Measurements from ENCODE around the gene VOPP1. TPM values are rescaled to one million over a fixed set of nuclear protein-coding genes. Genes with fewer than 3 reads are reported as not detected.

Gene VOPP1
- total and polyA plus RNA-seq, 2 of the 13 experiments (the other 11 are each of a cell fraction or from before 2014, with no cell fraction given), result 21.8 to 55.3 TPM

GRCh38 chr7:55571511-55572377 lies 558 bp downstream of the VOPP1 start (continued):
- TF ChIP-seq AHDC1 (CRISPR knock-in tag; IDR thresholded peaks at IDR 0.05; ENCODE audit: borderline replicate concordance), result 0 out of 2 replicates have a peak, but pooled peaks have one; percentile 22
- TF ChIP-seq ZNF431 (CRISPR knock-in tag; IDR thresholded peaks at IDR 0.05; ENCODE audit: borderline replicate concordance, low read depth), result no peak
- no peak for TF ChIP-seq ZNF513 (CRISPR knock-in tag; conservative IDR thresholded peaks at IDR 0.05)
- TF ChIP-seq RXRA (CRISPR knock-in tag; IDR thresholded peaks at IDR 0.05), result peak; percentile 96
- peak; percentile 44; the same call in 1 of the 2 replicates for TF ChIP-seq GFI1 (CRISPR knock-in tag; IDR thresholded peaks at IDR 0.05; ENCODE audit: borderline replicate concordance)
- no peak for TF ChIP-seq PAWR (CRISPR knock-in tag; IDR thresholded peaks at IDR 0.05; ENCODE audit: borderline replicate concordance)
- TF ChIP-seq ZBTB43 (CRISPR knock-in tag; conservative IDR thresholded peaks at IDR 0.05), result 0 out of 2 replicates have a peak, but pooled peaks have one; percentile 25
- no peak for TF ChIP-seq RFX5 (IDR thresholded peaks at IDR 0.05; ENCODE audit: low read depth, low read length)
- TF ChIP-seq THAP8 (CRISPR knock-in tag; IDR thresholded peaks at IDR 0.05; ENCODE audit: borderline replicate concordance), result 0 out of 2 replicates have a peak, but pooled peaks have one; percentile 27
- peak; percentile 79 for TF ChIP-seq GABPB1 (CRISPR knock-in tag; IDR thresholded peaks at IDR 0.05)
- 0 out of 2 replicates have a peak, but pooled peaks have one; percentile 28 for TF ChIP-seq ZSCAN31 (CRISPR knock-in tag; IDR thresholded peaks at IDR 0.05; ENCODE audit: low read depth)
- peak; percentile 73 for TF ChIP-seq ZNF574 (CRISPR knock-in tag; IDR thresholded peaks at IDR 0.05)
- TF ChIP-seq ZFP41 (CRISPR knock-in tag; IDR thresholded peaks at IDR 0.05; ENCODE audit: borderline replicate concordance), result no peak
- peak; percentile 74; the same call in 1 of the 2 replicates for TF ChIP-seq TBX2 (CRISPR knock-in tag; IDR thresholded peaks at IDR 0.05; ENCODE audit: borderline replicate concordance)

All from HepG2 (cell line).